K562 (cell line): Measurements from ENCODE around the gene GPR32. TPM values are rescaled to one million over a fixed set of nuclear protein-coding genes. Genes with fewer than 3 reads are reported as not detected.

Source experiments
- BDP1 ChIP-seq: IDR thresholded peaks from 3 replicates; pipeline ENCODE4 v1.6.1; 2011; ENCODE audit not compliant: insufficient read length, insufficient read depth
- BMI1 ChIP-seq: fragments of 150-350 bp; IDR thresholded peaks from 2 replicates; pipeline ENCODE4 v1.6.1; 2014; ENCODE audit warnings: low read length
- CTCFL ChIP-seq: IDR thresholded peaks from 2 replicates; pipeline ENCODE4 v1.6.1; 2011; ENCODE audit warnings: borderline replicate concordance, low read depth, mild to moderate bottlenecking, moderate library complexity, low read length; ENCODE audit not compliant: insufficient read depth, poor library complexity, severe bottlenecking
- FOXP4 ChIP-seq: sonication (generic); formaldehyde crosslinking; IDR thresholded peaks from 2 replicates; pipeline ENCODE4 v1.8.0; 2022; ENCODE audit warnings: mild to moderate bottlenecking, missing genetic modification reagents, borderline replicate concordance
- HMG20A ChIP-seq: fragments of 450-650 bp; formaldehyde crosslinking; conservative IDR thresholded peaks from 2 replicates; pipeline ENCODE4 v1.4.0; 2020; ENCODE audit warnings: mild to moderate bottlenecking, mixed read lengths
- HMGXB4 ChIP-seq: sonication (generic); formaldehyde crosslinking; IDR thresholded peaks from 2 replicates; pipeline ENCODE4 v1.8.1; 2023; ENCODE audit warnings: mild to moderate bottlenecking, missing genetic modification reagents
- HOMEZ ChIP-seq: fragments of 250-450 bp; sonication (Bioruptor Pico); IDR thresholded peaks from 2 replicates; pipeline ENCODE4 v1.4.0; 2020; ENCODE audit warnings: mild to moderate bottlenecking, moderate library complexity
- KAT2B ChIP-seq: IDR thresholded peaks from one replicate; pipeline ENCODE4 v1.6.1; 2012; ENCODE audit warnings: low read depth, mild to moderate bottlenecking, control low read depth, inconsistent platforms, low read length, moderate library complexity
- NFRKB ChIP-seq: fragments of 450-650 bp; IDR thresholded peaks from 2 replicates; pipeline ENCODE4 v1.6.1; 2016; ENCODE audit warnings: low read depth
- PBX2 ChIP-seq, 2 experiments: IDR thresholded peaks in 1 of 2; conservative IDR thresholded peaks in 1 of 2; 2 replicates each; pipeline ENCODE4 v1.6.1; 2016; ENCODE audit warnings: low read depth in 2 of 2, mild to moderate bottlenecking in 1 of 2, missing compliant biosample characterization in 1 of 2, missing genetic modification characterization in 1 of 2, moderate library complexity in 1 of 2
- SMAD2 ChIP-seq: fragments of 150-350 bp; IDR thresholded peaks from 2 replicates; pipeline ENCODE4 v1.6.1; 2014; ENCODE audit warnings: low read depth, mild to moderate bottlenecking, low read length
- SMARCA5 ChIP-seq: fragments of 450-650 bp; IDR thresholded peaks from 2 replicates; pipeline ENCODE4 v1.6.1; 2016
- STAT5A ChIP-seq: IDR thresholded peaks from 2 replicates; pipeline ENCODE4 v1.6.1; 2012; ENCODE audit warnings: low read length, inconsistent platforms, borderline replicate concordance
- ZNF280A ChIP-seq: fragments of 450-650 bp; IDR thresholded peaks from 2 replicates; pipeline ENCODE4 v1.6.1; 2018; ENCODE audit warnings: mild to moderate bottlenecking, low read depth; ENCODE audit not compliant: partially characterized antibody
- polyA plus RNA-seq, 8 experiments: library from polyadenylated mRNA; depleted of rRNA in 4 of 8; stranded (reverse) in 5 of 8; unstranded in 3 of 8; fragments of >200 nt; fragmentation: Nextera tagmentation in 2 of 8; fragmentation: Illumina TruSeq in 1 of 8; extraction: Ambion mirVana in 2 of 8; extraction: Trizol in 1 of 8; gene quantifications; 2 replicates each; pipeline versions ENCODE4 v1.2.1 to v1.2.3, GENCODE V29; 2011 to 2014; ENCODE audit warnings: inconsistent platforms in 1 of 8, missing spikeins in 1 of 8
- total RNA-seq, 7 experiments: library from RNA; depleted of rRNA in 6 of 7; stranded (reverse); fragments of >200 nt in 6 of 7; fragmentation: Illumina TruSeq in 2 of 7; extraction: Trizol in 2 of 7; gene quantifications; 2 replicates each; pipeline versions ENCODE4 v1.2.1 to v1.2.3, GENCODE V29; 2011 to 2021; ENCODE audit warnings: low replicate concordance in 1 of 7

The GPR32 gene
- total and polyA plus RNA-seq, 9 of the 15 experiments (the other 6 are each of a cell fraction or from before 2014, with no cell fraction given), result not detected

- TF ChIP-seq ZNF280A, result no peak
- no peak for TF ChIP-seq FOXP4 (CRISPR knock-in tag)
- no peak for TF ChIP-seq STAT5A
- TF ChIP-seq SMARCA5, result no peak
- no peak for TF ChIP-seq BDP1
- no peak for TF ChIP-seq HOMEZ (CRISPR knock-in tag)
- no peak for TF ChIP-seq KAT2B
- no peak for TF ChIP-seq PBX2 (CRISPR knock-in tag; IDR thresholded peaks at IDR 0.05; ENCODE audit: low read depth)
- no peak for TF ChIP-seq PBX2 (tag; conservative IDR thresholded peaks at IDR 0.05; ENCODE audit: low read depth)
- no peak for TF ChIP-seq HMGXB4 (CRISPR knock-in tag)
- TF ChIP-seq CTCFL, result no peak
- no peak for TF ChIP-seq HMG20A (CRISPR knock-in tag)
- TF ChIP-seq SMAD2, result no peak
- TF ChIP-seq BMI1, result no peak
- TF ChIP-seq NFRKB, result peak; percentile 57; the same call in 1 of the 2 replicates
These were observed 44.9 kb upstream of the GPR32 start (continued) for GRCh38 chr19:50725218-50725910.
